Embryonic facial prominence (tissue), 1 donor: Measurements from ENCODE around the gene PRAC2.

Experiments used
- DNase-seq: peaks from one replicate; pipeline ENCODE4 v3.0.0-alpha.2; 2016; ENCODE audit errors: extremely low spot score

Gene PRAC2

GRCh38 chr17:48754500-48755261 is 31.7 kb downstream of the PRAC2 start:
- no peak for DNase-seq

DNA sequence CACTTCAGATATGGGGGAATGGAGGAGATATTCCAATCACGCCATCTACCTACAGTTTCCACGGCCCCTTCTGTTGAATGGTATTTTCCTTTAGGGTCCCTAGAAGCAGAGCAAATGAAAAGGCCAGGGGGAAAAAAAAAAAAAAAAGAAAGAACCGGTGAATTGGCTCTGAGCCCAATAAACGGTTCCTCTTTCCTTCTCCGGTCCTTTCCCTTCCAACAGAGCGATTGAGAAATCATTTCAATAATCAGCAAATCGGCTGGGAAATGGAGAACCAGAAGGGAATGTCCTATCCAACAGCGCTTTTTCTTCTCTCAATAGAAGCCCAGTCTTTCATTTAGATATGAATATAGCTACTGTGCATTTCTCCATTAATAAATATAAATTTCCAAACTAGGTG is 32.4 kb downstream of the PRAC2 start:
- DNase-seq = no peak

- DNase-seq = no peak
Measured at GRCh38 chr17:48756830-48757251, 33.9 kb downstream of the PRAC2 start.

DNA sequence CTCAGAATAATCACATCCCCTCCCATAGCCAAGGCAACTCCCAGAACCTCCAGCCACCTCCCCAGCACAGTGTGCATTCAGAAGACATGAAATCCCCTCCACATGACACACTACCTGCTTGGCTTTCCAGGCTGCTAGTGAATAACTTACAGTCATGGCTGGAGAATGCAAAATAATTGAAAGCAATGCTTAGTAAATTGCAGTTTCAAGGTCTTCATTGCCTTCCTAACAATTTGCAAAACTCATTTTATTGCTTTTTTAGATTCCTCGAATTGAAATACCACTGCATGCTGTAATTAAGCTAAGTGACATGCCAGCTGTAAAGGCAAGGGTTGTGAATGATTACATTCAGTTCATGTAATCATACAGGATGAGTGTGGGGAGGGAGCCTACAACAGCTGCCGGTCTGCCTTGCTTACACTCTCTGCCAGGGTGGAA is 34.6 kb downstream of the PRAC2 start:
- DNase-seq = no peak

- no peak for DNase-seq
Measured at GRCh38 chr17:48759288-48759687, 36.3 kb downstream of the PRAC2 start.

DNA sequence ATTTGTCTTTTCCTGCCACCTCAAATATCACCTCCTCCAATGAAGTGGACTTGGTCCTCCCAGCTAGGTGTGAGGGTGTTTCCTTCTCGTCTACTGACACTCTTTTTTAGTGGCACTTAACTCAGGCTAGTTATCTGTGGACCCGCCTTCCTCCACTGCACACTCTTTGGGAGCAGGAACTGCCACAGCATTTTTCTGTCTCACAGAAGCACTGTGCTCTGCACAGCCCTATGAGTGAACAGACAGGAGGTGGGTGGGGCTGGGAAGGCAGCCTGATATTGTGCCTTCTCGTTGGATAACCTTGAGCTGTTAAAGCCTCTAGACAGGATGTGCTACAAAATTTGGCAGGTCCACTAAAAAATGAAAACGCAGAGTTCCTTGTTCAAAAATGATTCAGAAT is 37.4 kb downstream of the PRAC2 start:
- DNase-seq = no peak

DNA sequence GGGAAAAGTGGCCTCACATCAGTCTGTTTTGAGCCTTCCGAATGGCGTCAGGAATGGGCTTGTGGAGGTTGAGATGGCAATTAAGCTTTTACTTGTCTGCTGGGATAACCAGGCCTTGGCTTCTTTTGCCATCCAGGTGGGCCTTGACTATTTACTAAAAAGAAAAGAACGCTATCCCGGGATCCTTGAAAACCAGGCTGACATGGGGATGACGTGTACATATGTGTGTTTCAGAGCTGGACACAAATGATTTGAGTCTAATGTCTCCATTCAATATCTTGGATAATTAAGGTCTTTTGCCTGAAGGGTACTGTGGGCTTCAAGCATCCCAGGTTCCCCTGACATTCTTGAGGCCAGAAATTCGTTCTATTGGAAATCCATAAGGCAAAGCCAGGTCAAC is 38.1 kb downstream of the PRAC2 start:
- no peak for DNase-seq

GRCh38 chr17:48767263-48767774 is 44.3 kb downstream of the PRAC2 start:
- no peak for DNase-seq

DNA sequence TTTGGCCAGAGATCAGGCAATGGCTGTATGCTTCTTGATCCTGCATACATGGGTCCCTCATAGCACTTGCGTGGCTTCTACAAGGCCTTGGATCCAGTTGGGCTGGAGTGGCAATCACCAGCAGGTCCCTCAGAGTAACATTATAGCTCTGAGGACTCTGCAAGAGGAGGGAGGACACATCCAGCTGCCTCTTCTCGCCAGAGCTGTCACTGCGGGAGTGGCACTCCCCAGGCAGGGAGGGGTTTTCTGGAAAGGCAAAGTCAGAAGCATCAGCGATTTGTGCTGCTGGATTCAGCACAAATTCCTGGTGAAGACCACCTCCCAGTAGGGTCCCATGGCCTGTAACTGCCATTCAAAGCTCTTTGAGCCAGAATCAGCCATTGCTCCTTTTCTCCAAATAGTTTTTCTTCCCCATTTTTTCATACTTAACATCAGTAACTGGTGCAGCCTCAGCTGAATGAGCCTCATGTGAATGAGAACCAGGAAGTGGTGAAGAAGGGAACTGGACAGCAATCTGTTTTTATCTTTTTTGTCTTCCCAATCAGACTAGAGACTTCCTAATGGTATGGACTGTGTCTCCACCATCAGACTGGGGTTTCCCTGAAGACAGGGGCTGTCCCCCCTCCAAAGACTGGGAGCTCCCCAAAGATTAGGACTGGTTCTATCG is 46.2 kb downstream of the PRAC2 start:
- no peak for DNase-seq

GRCh38 chr17:48770954-48771353 is 48.0 kb downstream of the PRAC2 start:
- no peak for DNase-seq

DNA sequence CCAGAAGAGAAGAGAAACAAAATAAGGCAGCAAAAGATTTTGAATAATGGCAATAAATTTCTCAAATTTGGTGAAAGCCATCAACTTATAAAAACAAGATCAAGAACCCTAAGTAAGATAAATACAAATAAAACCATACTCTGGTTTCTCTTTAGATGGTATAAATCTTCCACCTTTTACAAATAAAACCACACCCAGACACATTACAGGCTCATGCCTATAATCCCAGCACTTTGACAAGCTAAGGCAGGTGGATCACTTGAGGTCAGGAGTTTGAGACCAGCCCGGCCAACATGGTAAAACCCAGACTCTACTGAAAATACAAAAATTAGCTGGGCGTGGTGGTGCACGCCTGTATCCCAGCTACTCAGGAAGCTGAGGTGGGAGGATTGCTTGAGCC is 50.3 kb downstream of the PRAC2 start:
- no peak for DNase-seq
